GM19043 (cell line): ENCODE results near the gene SART1.
"Not testable (repeated sequence)": the region's sequence is repeated elsewhere in the genome, so short reads cannot be mapped to it uniquely, and the experiment has no call there.

ENCODE experiments used
- ATAC-seq: cut with Tn5 transposase; IDR thresholded peaks from one replicate; pipeline ENCODE4 v1.9.1; 2021; ENCODE audit warnings: low read depth; ENCODE audit not compliant: unreplicated experiment

Gene SART1

GRCh38 chr11:65987336-65987735 lies 25.8 kb downstream of the SART1 start:
- no peak for ATAC-seq

- peak; percentile 84 for ATAC-seq
Measured at GRCh38 chr11:65988791-65989592, 27.5 kb downstream of the SART1 start.

- no peak for ATAC-seq
Measured at GRCh38 chr11:65992056-65992455, 30.5 kb downstream of the SART1 start.

- ATAC-seq: no peak
Measured at GRCh38 chr11:65997286-65997685, 35.8 kb downstream of the SART1 start.

GRCh38 chr11:66001942-66002647 lies 40.6 kb downstream of the SART1 start, which contains the start of the genes BANF1 and EIF1AD:
Gene BANF1 (plus strand): TSS chr11:66002503. CDS start chr11:66003251, 748 bp downstream.
Gene EIF1AD (minus strand): TSS chr11:66002157. CDS start chr11:66000389, 1,768 bp downstream.
- ATAC-seq: peak; percentile 82

- ATAC-seq: peak; percentile 41
Measured at GRCh38 chr11:66002648-66003225, 41.2 kb downstream of the SART1 start.

GRCh38 chr11:66003291-66003690 lies 41.8 kb downstream of the SART1 start:
- ATAC-seq: no peak

GRCh38 chr11:66004186-66004585 lies 42.7 kb downstream of the SART1 start:
- ATAC-seq: no peak

- ATAC-seq: no peak
Measured at GRCh38 chr11:66006134-66006890, 44.8 kb downstream of the SART1 start.

GRCh38 chr11:66006891-66007176 lies 45.3 kb downstream of the SART1 start:
- no peak for ATAC-seq

GRCh38 chr11:66007201-66007634 lies 45.7 kb downstream of the SART1 start:
- ATAC-seq: no peak

GRCh38 chr11:66008095-66008467 lies 46.5 kb downstream of the SART1 start:
- no peak for ATAC-seq

- ATAC-seq: no peak
Measured at GRCh38 chr11:66008468-66009101, 47.1 kb downstream of the SART1 start.

- not testable (repeated sequence) for ATAC-seq
Measured at GRCh38 chr11:66010036-66010435, 48.5 kb downstream of the SART1 start.

- no peak for ATAC-seq
Measured at GRCh38 chr11:66011239-66011784, 49.8 kb downstream of the SART1 start.

GRCh38 chr11:66011785-66012303 lies 50.3 kb downstream of the SART1 start, which contains the start of gene CST6:
Gene CST6 (plus strand): TSS chr11:66012008. CDS start chr11:66012045, 37 bp downstream.
- no peak for ATAC-seq

GRCh38 chr11:66012371-66012945 lies 50.9 kb downstream of the SART1 start:
- no peak for ATAC-seq

GRCh38 chr11:66012946-66013761 lies 51.6 kb downstream of the SART1 start:
- no peak for ATAC-seq

- ATAC-seq: no peak
Measured at GRCh38 chr11:66013762-66014100, 52.2 kb downstream of the SART1 start.
